Middle frontal gyrus (tissue), 1 donor: ENCODE results near the gene ALDH5A1.

Experiments used
- DNase-seq: peaks from one replicate; pipeline ENCODE4 v3.0.0-alpha.2; 2015; ENCODE audit warnings: low spot score; ENCODE audit errors: extremely low spot score

The ALDH5A1 gene

DNA sequence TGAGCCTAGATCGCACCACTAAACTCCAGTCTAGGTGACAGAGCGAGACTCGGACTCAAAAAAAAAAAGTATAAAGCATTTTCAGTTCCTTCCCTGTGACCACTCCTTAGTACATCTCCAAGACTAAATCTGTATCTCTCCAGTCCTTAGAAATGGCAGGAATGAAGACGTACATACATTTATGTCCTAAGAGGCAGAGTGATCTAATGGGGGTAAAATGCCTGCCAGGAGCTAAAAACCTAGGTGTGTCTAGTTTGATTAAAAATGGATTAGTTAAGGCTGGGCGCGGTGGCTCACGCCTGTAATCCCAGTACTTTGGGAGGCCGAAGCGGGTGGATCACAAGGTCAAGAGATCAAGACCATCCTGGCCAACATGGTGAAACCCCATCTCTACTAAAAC, 70.4 kb downstream of the ALDH5A1 start:
- DNase-seq = no peak

DNA sequence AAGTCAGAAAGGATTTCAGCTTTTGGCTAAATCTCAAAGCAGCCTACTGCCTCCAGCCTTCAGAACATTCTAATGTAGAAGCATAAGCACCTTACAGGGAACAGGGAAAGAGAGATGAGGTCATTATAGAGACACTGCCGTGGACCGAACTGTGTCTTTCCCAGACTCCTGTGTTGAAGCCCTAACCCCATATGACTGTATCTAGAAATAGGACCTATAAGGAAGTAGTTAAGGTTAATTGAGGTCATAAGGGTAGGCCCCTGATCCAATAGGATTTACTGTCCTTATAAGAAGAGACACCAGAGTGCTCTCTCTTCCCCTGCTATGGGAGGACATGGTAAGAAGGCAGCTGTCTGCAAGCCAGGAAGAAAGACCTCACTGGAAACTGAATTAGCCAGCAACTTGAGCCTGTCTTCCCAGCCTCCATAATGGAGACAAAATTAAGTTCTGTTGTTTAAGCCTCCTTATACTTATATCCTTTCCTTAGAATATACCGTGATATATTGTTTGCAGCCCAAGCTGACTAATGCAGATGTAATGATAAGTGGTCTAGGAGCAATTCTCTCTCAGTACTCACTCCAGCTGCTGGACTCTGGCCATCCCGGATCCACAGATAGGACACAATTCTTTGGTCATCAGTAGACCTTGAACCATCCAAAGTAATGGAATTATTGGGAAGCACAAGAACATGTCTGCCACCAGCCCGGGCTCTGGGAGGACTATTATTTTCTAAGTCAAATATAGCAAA, 71.4 kb downstream of the ALDH5A1 start:
- DNase-seq = no peak

GRCh38 chr6:24568683-24569082, 73.9 kb downstream of the ALDH5A1 start:
- DNase-seq = no peak

DNA sequence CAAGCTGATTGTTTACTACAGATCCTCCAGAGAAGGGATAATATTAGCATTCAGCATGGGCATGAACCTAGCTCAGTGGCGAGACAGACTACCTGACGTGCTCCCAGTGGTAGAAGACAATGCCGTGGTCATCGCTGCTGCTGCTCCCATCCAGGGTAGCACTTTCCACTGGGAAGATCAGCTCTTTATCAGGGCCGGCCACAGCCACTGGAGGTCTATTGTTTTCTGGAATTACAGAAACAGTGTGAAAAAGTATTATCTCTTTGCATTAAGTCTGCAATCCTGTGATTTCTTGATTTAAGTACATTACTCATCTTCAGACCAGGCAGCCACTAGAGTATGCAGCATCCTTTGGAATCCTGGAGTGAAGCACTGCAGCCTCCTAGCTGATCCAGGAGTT, 75.0 kb downstream of the ALDH5A1 start:
- no peak for DNase-seq

DNA sequence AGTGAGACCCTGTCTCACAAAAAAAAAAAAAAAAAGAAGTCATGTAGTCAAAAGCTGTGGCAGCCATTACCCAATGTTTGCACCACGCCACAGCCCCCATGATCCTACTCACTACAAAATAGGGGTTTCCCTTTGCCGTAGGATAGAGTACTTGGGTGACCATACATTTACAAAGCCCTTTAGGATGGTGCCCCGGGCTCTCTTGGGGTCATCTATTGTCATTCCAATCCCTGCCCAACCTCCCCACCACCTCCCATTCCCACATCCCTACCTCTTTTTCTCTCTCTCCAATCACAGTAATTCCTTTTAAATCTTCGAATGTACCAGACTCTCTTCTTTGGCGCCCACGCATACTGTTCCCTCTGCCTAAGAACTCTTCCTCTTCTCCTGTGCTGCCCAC, 76.6 kb downstream of the ALDH5A1 start:
- no peak for DNase-seq

- no peak for DNase-seq
These were observed 80.0 kb downstream of the ALDH5A1 start for GRCh38 chr6:24574809-24575208.

- no peak for DNase-seq
These were observed 81.7 kb downstream of the ALDH5A1 start for GRCh38 chr6:24576447-24576846.

DNA sequence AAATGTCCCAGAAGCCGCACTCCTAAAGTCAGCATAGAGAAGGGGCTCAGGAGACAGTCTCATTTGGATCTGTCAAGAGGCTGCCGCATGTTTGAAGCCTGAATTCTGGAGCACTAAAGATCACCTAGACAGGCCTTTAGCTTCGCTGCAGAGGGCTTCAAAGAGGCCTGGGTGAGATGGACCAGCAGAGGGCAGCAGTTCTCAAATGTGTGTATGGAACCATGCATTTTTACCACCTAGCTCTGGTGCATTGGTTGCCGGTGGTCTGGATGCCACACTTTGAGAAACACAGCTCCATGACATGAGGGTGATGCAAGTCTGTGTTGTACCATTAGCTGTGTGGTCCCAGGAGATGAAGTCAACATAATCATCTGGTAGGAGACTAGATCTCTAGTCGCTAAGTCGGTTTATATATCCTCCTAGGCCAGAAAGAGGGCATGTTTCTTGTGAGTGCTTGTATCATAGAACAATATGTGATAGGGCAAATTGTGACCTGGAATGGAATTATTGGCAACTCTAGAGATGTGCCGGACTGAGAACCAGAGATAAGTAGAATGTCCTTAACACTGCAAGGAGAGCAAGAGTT, 86.4 kb downstream of the ALDH5A1 start:
- DNase-seq = peak; percentile 50

DNA sequence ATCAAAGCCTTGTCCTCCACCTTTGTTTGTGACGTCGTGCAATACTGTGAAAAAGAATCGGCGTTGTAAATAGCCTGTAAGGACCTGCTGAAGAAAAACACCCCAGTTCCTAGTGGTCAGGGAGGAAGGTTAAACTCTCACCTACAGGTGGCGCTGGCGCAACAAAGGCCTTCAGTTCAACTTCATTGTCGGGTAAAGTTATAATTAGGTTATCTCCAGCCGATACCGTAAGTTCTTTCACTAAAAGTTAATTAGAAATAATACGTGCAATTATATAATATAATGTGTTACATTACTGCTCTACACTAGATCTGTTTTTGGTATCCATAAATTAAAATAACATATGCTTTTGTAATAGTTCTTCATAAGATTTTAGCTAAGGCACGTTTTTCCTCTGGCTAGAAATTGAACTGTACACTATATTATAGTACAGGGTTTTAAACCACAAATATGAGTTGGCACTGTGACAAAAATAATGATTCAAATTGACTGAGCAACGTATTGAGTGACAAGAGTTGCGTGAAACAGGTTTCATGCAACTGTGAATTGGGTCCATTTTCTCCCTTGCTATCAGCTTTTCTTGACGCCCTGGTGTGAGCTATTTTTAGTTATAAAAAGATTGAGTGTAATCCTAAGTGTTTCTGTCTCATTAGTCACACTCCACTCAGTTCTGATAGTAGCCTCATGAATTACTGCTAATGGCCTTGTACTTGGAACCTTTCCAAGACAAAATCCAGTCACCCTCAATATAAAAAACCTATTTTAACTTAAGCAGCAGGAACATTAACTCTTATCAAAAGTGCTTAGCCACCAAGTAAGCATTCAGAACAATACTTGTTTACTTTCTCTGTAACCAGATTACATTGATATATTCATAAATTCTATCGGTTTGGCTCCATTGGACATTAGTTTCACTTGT, 89.0 kb downstream of the ALDH5A1 start:
- no peak for DNase-seq

DNA sequence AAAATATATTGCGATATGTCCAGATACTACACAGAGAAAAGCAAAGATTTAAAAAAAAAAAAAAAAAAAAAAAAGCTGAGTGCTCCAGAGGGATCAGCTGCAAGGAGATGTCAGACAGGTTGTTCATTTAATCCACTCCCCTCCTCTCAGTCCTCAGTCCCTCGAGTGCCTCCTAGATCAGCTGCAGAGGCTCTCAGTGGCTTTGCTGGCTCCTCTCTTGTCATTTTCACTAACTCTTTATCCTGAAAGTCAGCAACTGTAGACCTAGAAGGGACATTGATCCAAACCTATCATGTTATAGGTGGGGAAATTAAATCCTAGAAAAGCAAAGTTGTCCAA, 89.6 kb downstream of the ALDH5A1 start:
- no peak for DNase-seq
